Raji (cell line): ENCODE data around the gene PACS1.

Source experiments
- POLR2A ChIP-seq: IDR thresholded peaks from 2 replicates; pipeline ENCODE4 v1.6.1; 2011; ENCODE audit warnings: low read depth, low read length, control low read depth; ENCODE audit not compliant: insufficient read depth

Gene PACS1

DNA sequence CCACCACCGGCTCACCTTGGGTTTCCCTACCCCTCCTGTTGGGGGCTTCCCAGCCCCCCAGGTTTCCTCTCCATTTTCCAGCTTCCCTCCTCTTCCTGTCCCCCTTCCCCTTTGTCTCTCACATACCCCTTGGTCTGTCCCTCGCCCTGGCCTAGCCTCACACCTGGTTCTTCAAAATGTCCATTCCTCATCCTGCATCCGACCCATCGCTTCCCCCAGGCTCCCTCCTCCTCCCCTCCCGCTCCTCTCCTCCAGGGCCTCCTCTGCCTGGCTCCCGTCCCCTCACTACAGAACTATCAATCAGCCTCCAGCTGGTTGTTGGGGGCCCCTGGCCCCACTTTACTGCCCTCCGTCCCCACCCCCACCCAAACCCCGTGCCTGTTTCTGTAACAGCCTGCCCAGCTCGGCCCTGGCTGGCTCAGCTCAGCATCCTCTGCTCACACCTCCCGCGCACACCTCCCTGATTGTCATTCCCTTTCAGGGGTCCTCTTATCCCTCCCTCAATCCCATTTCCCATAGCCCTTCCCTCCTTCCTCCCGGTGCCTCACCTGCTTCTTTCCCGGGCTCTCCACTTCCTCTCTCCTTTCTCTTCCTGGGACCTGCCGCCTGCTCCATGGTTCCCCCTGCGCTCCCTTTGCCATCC, 209.1 kb downstream of the PACS1 start:
- no peak for TF ChIP-seq POLR2A

DNA sequence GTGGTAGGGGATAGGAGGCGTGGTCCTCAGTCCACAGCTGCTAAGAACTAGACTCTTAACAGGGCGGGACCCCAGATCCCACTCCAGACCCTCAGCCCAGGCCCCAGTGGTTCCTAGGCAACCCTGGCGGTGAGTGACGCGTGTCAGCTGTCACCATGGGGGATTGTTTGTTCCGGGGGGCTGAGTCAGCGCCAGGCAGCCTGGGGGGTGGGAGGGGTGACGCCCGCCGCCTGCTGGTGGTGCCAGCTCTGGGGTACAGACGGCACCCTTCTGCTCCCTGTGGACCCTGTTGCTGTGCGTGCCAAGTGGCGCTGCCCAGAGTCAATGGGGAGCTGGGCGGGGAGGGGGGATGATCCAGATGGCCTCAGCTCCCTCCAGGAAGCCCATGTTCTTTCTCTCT, 210.4 kb downstream of the PACS1 start:
- no peak for TF ChIP-seq POLR2A

DNA sequence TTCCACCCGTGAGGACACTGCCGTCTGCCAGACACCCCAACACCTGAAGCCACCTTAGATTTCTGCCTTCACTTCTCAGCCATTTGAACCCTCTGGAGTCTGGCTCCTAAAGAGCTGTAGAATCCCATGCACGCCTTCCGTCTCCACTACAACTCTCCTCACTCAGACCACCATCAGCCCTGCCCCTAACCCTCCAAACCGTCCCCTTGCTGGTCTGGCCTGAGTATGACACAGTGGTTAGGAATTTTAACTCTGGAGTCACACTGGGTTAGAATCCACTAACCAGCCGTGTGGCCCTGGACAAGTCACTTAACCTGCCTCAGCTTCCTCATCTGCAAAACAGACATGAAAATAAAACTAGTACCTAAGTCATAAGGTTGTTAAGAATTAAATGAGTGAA, 210.9 kb downstream of the PACS1 start:
- no peak for TF ChIP-seq POLR2A

DNA sequence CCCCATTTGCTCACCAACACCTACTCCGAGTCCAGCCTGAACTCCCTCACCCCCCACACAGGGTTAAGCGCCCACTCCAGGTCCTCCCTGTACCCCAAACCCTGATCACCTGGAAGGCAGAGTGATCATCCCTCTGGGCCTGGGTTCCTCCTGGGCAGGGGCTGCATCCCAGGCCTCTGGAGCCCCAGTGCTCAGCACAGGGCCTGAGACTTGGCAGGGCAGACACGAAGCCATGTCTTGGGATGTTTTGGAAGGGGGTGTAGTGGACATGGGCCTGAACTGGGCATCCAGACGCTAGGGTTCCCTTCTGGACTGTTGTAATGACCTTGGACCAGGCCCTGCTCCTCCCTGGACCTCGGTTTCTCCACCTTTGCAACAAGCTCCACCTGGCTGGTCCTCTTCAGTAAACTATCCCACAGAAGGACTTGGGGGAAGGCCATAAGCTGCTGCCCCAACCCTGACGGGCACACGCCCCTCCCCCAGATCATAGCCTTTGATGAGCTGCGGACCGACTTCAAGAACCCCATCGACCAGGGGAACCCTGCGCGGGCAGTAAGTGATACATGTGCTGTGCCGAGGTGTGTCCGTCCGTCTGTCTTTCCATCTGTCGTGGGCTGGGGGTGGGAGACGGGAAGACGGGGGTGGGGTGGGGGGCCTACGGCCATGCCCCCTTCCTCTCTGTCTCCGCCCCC, 211.8 kb downstream of the PACS1 start:
- TF ChIP-seq POLR2A = no peak

DNA sequence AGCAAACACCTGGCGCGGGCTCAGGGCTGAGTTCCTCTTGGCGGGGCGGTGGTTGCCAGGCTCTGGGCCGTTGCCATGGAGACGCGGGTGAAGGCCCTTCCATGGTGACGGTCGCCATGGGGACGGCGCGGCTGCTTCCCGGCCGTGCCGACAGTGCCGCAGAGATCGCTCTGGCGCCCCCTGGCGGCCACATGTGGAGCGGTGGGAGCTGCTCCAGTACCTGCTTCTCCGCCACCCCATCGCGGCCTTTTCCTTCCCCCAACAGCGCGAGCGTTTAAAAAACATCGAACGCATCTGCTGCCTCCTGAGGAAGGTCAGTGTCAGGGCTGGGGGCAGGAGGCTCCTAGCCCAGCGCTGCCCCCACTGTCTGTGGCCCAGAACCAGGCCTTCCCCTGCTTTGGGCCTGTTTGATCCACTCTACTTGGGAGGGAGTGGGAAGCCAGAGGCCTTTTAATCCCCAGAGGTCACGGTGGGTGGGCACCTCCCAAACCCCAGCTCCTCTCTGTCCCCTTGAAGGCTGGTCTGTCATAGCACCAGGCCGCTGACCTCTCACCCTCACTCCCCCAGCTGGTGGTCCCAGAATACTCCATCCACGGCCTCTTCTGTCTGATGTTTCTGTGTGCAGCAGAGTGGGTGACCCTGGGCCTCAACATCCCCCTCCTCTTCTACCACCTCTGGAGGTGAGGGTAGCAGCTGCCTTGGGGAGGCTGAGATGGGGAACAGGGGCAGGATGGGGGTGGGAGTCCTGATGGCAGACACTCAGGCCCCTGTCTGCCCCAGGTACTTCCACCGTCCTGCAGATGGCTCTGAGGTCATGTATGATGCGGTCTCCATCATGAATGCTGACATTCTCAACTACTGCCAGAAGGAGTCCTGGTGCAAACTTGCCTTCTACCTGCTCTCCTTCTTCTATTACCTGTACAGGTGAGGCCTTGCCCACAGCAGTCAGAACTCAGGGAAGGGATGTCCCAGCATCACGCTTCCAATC, 212.7 kb downstream of the PACS1 start:
- peak; percentile 62 for TF ChIP-seq POLR2A

DNA sequence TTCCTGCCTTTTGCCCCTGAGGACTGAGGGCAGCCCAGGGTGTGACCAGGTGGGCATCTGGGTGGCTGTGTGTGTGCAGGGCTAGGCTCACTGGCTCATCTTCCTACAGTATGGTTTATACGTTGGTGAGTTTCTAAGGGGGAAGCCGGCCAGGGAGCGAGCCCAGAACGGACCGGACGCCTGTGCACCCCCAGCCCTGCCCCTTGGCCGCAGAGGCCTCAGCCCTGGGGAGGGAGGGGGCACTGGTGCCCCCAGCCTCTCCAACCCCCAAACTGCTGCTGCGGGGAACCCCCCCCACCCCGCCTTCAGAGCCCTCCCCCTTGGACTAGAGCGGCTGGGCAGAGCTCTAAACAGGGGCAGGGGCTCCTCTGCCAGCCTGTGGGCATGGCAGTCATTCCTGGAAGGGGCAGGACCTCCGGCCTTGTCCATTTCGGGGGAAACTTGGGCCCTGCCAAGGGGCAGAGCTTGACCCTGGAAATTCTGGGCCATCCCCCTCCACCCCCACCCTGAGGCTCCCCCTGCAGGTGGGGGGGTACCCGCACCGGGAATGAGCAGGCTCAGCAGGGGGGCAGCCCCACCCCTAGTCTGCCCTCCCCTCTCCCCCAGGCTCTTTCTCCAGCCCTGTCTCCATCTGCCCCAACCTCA, 213.5 kb downstream of the PACS1 start:
- no peak for TF ChIP-seq POLR2A

DNA sequence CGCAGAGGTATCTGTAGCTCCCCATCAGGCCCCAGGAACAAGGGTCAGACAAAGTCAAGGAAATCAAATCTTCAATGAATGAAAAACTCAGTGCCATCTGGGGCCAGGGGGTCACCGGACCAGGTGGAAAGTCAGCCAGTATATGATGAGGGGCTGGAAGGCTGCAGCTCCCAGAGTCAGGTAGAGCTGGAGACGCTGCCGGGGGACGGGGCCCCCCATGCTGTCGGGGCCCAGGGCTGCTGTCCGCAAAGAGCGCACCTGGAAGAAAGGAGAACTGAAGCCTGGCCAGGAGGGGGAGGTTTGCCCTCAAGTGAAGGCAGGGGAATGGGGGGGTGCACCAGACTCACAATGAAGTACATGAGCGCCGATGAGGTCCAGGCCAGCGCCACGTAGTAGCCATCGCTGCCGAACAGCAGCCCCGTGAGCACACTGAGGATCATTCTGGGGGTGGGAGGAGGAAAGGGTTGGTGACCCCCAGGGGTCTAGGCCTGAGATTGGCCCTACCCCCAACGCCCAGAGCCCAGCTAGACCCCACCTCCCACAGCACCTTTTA, 214.5 kb downstream of the PACS1 start:
- no peak for TF ChIP-seq POLR2A

DNA sequence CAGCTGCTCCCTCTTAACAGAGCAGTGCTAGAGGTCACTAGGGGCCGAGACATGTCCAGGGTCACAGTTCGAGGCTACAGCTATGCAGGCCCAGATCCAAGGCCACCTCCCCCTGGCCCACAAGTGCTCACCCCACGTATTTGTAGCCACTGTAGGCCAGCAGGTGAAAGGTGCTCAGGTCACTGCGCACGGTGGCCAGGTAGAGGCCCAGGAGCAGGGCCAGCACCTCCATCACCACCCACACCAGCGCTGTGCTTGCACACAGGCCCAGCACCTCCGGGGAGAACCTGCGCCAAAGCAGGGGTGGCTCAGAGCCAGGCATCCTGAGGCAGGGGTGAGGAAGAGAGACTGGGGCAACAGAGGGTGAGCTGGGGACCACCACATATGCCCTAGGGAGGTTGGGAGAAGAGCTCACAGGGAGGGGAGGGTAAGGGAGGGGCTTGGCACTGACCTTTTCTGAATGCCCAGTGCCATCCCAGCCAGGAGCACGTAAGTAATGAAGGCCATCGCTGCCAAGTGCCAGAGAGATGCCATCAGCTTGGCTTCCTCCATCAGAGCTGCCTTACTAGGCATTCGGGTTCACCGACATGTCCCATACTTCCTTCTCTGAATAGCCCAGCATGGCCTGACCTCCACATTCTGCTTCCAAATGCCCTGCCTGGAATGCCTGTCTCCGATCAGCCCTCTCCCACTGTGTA, 215.3 kb downstream of the PACS1 start:
- TF ChIP-seq POLR2A = no peak

DNA sequence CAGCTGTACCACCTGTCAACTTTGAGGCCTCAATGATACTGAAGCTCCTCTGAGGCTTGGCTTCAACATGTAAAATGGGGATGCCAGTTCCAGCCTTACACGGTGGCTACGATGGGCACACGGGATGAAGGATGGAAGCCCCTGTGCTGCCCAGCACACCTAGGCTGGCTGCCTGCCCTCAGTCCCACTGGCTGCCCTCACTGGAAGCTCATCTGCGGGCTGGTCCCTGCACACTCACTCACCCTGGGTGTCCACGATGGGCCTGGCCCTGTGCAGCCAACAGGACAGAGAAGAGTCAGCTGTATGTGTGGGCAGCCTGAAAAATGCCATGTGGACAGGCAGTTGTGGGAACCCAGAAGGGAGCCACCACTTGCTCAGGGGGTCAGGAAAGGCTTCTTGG, 216.6 kb downstream of the PACS1 start:
- TF ChIP-seq POLR2A = no peak

DNA sequence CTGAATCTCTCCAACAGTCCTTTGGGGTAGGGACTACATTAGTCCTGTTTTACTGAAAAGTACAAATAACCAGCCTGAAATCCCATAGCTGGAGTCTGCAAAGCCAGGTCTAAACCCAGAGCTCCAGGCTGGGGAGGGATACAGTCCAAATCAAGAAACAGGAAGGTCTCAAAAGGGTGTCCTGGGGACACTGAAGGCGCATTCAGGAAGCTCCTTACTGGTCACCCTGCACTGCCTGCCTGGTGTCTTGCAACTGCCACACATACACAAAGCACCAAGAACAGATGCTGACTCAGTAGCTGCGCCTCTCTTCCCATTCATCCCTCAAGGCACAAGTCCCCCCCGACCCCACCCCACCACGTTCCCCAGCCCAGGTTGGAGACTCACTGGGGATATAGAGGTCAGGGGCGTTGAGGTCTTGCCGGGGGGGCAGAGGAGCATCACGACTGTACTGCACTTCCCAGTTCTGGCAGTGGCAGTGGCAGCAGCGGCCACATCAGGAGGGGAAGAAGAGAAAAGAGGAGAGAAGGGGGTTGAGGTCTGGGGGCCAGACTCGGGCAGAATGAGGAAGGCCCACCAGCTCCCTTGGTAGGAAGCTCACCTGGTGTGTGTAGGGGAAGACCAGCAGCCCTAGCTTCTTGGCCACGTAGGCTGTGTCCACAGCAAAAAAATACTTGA, 217.3 kb downstream of the PACS1 start:
- no peak for TF ChIP-seq POLR2A

DNA sequence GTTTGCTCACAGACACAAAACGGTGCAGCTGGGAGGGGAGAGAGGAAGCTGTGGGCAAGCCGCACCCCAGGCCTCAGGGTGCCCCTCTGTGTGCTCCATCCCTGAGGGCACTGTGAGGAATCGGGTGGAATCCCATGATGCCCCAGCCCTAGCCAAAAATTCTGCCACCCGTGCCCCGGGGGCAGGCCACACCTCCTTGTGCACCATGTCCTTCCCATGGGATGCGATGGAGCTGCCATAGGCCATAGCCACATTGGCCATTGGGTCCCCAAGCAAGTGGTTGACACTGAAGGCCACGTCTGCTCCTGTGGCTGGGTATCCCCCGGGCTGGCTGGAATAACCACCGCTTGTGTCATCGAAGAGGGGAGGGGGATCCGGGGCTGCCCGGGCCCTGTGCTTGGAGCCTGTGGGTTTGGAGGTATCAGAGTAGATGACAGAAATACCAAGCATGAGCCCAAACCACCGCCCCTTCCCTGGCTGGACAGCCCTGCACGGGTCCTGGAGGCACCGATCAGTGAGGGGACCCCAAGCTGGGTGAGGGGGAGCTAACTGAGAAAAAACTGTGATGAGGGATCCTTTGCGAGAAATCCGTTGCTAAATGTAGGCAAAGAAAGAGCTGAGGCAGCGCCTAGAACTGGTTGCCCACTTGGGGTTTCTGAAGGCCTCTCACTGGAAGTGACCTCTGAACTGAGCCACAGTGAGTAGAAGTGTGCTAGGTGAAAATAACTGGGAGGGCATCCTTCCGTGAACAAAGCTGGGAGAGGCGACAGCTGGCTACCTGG, 218.0 kb downstream of the PACS1 start:
- no peak for TF ChIP-seq POLR2A

DNA sequence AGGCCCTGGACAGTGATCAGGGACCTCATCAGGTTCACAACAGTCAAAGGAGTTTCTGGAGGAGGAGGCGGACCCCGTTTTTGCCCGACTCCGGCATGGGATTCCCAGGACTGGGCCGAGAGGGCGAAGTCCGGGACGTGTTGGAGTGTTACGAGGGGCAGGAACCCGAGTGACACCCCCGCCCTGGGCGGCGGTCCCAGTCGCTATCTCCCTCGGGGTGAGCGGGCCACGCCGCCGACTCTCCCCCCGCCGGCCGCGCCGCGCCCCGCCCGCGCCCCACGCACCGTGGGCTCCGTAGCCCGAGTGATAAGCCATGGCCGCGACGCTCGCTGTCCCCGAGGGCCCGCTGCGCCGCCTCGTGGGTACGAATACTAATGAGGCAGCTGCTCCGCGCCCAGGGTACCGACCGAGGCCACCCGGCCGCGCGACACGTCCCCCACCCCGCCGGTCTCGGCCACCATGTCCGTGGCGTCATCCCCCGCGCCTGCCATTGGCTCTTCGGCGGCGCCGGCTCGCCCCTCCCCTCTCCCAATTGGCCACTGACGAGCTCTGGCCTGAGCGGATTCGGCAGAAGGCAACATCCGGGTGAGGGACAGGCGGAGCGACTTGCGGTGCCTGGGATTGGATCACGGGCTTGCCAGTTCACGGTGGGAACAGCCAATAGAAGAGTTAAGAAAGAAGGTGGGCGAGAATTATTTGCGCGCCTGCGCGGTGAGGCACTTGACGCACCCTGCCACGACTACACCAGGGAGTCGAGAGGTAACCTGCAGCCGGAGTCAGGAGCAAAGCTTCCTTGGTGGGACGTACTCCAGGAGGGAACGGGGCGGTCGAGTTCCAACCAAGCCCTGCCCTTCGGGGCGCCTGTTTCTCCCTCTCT, 218.8 kb downstream of the PACS1 start, which contains the start of gene YIF1A:
Gene YIF1A (minus strand): TSS at position 473 of the 877 bp plus-strand sequence. CDS start 158 bp downstream, at position 315.
- TF ChIP-seq POLR2A = peak; percentile 89
